Osteoblast (primary cell): ENCODE results near the gene CPN1. TPM values are rescaled to one million over a fixed set of nuclear protein-coding genes. Genes with fewer than 3 reads are reported as not detected.

Experiments
- DNase-seq: peaks from one replicate; pipeline ENCODE4 v3.0.0; 2011; ENCODE audit warnings: low spot score, mixed read lengths; ENCODE audit not compliant: insufficient read length; ENCODE audit errors: missing footprints
- H2AFZ ChIP-seq: 2 replicates; pipeline ENCODE4 v1.6.0; 2011; ENCODE audit warnings: mild to moderate bottlenecking, low read length
- H3K27ac ChIP-seq: 2 replicates; pipeline ENCODE4 v1.5.1; 2011; ENCODE audit warnings: mild to moderate bottlenecking, low read depth, low read length, moderate library complexity
- H3K27me3 ChIP-seq: 2 replicates; pipeline ENCODE4 v1.6.0; 2012; ENCODE audit warnings: mild to moderate bottlenecking, control low read depth, inconsistent platforms, low read length, moderate library complexity; ENCODE audit not compliant: insufficient read depth
- H3K36me3 ChIP-seq: 2 replicates; pipeline ENCODE4 v1.5.1; 2011; ENCODE audit warnings: mild to moderate bottlenecking, low read length, control low read depth, moderate library complexity; ENCODE audit not compliant: insufficient read depth
- H3K4me1 ChIP-seq: 2 replicates; pipeline ENCODE4 v1.5.1; 2011; ENCODE audit warnings: mild to moderate bottlenecking, low read length, control low read depth, moderate library complexity; ENCODE audit not compliant: insufficient read depth
- H3K4me2 ChIP-seq: 2 replicates; pipeline ENCODE4 v1.6.0; 2011; ENCODE audit warnings: mild to moderate bottlenecking, low read length; ENCODE audit not compliant: insufficient read depth
- H3K4me3 ChIP-seq: fragments of 200-600 bp; sonication (generic); 3 replicates; pipeline ENCODE4 v1.5.1; 2012; ENCODE audit warnings: mild to moderate bottlenecking, low read length, inconsistent platforms; ENCODE audit not compliant: insufficient read depth
- H3K79me2 ChIP-seq: 2 replicates; pipeline ENCODE4 v1.6.0; 2012; ENCODE audit warnings: mild to moderate bottlenecking, low read length, control low read depth, inconsistent platforms; ENCODE audit not compliant: insufficient read depth
- H3K9me3 ChIP-seq: 2 replicates; pipeline ENCODE4 v1.5.1; 2011; ENCODE audit warnings: low read depth, low read length, control low read depth
- H4K20me1 ChIP-seq: 2 replicates; pipeline ENCODE4 v1.6.0; 2012; ENCODE audit warnings: mild to moderate bottlenecking, low read length, control low read depth; ENCODE audit not compliant: insufficient read depth
- CTCF ChIP-seq: IDR thresholded peaks from 2 replicates; pipeline ENCODE4 v1.5.1; 2011; ENCODE audit warnings: mild to moderate bottlenecking, low read depth, low read length, moderate library complexity; ENCODE audit errors: extremely low read depth
- total RNA-seq: library from RNA; depleted of rRNA; stranded (reverse); fragments of >200 nt; gene quantifications from 2 replicates; pipeline ENCODE4 v1.2.3, GENCODE V29; 2012

CPN1 gene
- total RNA-seq, 1 donor: not detected

DNA sequence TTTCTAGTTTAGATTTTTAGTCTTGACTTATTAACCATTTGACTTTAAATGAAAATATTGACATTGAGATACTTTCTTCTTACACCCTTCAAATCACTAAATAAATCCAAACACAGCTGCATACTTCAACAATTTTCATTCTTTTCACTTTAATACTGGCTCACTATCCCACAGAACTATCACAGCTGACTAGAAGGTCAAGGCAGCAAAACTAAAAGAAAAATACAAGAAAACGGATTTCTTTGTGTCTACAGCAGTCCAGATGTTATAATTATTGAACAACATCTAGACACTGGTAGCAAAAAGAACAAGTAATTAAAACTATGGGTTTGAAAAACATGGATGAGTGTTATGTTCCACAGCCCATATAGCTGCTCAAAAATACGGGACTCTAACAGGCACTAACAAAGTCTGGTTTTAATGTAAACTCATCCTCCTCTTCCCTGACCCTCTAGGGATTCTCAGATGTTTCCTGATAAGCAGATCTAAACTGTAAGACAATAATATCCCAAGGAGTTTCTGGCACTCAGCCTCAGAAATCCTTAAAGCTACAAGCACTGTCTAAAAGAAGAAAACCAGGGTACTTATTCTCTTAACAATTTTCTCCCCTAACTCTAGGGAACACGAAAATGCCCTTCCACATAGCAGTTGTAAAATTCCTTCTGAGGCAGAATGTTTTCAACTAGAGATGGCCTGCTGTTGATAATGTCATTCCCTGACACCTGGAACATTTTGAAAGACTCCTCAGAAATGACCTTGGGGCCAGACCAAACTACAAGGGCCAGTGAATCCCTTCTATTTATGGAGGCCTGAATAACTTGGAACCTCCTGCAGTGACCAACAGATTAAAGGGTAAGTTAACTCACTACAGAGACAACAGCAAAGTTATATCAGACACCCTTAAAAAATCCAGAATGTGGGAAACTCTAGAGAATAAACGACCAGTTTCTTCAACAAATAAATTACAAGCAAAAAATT, 84.7 kb downstream of the CPN1 start:
- Histone ChIP-seq H3K36me3 (peaks cover 18% of the 10 kb centered on the region), H4K20me1 (peaks cover 13% of the 10 kb centered on the region), H3K79me2 (peaks cover 100% of the 10 kb centered on the region), H3K27me3 (no peaks in the 10 kb centered on the region), H3K4me2 (peak overlapping the region; percentile 66), H3K4me3 (peak overlapping the region; percentile 43), H3K4me1 (peaks cover 28% of the 10 kb centered on the region), H2AFZ (peak overlapping the region; percentile 14), H3K9me3 (no peaks in the 10 kb centered on the region), H3K27ac (peak overlapping the region; percentile 71)
- no peak for DNase-seq
- no peak for TF ChIP-seq CTCF

DNA sequence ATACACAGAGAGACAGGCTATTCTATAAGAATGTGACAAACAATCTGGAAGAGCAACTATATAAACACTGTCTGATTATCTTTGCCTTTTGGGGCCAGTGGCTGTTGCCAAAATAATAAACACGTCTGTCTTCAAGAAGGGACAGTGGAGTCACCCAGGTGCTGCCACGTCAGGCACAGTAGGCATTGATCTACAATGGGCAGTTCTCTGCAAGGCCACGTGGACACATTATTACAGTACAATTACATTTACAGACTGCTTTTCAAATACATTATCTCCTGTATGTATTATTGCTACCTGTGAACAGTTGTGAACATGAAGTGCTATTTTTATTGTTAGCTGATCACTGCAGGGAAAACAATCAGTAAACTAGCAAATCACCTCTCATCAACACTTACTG, 86.0 kb downstream of the CPN1 start:
- Histone ChIP-seq H3K4me3 (no peak overlapping the region), H2AFZ (no peak overlapping the region), H3K36me3 (peaks cover 18% of the 10 kb centered on the region), H4K20me1 (peaks cover 13% of the 10 kb centered on the region), H3K27ac (no peak overlapping the region), H3K27me3 (no peaks in the 10 kb centered on the region), H3K4me2 (no peak overlapping the region), H3K4me1 (peaks cover 26% of the 10 kb centered on the region), H3K9me3 (no peaks in the 10 kb centered on the region), H3K79me2 (peaks cover 100% of the 10 kb centered on the region)
- TF ChIP-seq CTCF: no peak
- no peak for DNase-seq

- no peak for TF ChIP-seq CTCF
Observed at GRCh38 chr10:99995269-99995668, 86.4 kb downstream of the CPN1 start.

GRCh38 chr10:99994801-99995200, 86.9 kb downstream of the CPN1 start:
- H3K9me3 ChIP-seq: no peaks in the 10 kb centered on the region
- H3K27me3 ChIP-seq: no peaks in the 10 kb centered on the region
- TF ChIP-seq CTCF: no peak
- DNase-seq: no peak
- peaks cover 9% of the 10 kb centered on the region for H3K36me3 ChIP-seq
- H3K27ac ChIP-seq: peak overlapping the region; percentile 90
- no peak overlapping the region for H2AFZ ChIP-seq
- H3K79me2 ChIP-seq: peaks cover 98% of the 10 kb centered on the region
- H3K4me2 ChIP-seq: peak overlapping the region; percentile 71
- H3K4me3 ChIP-seq: no peak overlapping the region
- H3K4me1 ChIP-seq: peaks cover 26% of the 10 kb centered on the region
- H4K20me1 ChIP-seq: peaks cover 12% of the 10 kb centered on the region

More at GRCh38 chr10:99995269-99995668, 86.4 kb downstream of the CPN1 start:
- Histone ChIP-seq H3K79me2 (peaks cover 98% of the 10 kb centered on the region), H2AFZ (no peak overlapping the region), H3K27me3 (no peaks in the 10 kb centered on the region), H3K4me1 (peaks cover 26% of the 10 kb centered on the region), H3K27ac (no peak overlapping the region), H3K4me3 (no peak overlapping the region), H3K9me3 (no peaks in the 10 kb centered on the region), H4K20me1 (peaks cover 13% of the 10 kb centered on the region), H3K4me2 (no peak overlapping the region), H3K36me3 (peaks cover 13% of the 10 kb centered on the region)
- DNase-seq: no peak
